PC-3 (cell line): ENCODE data around the gene CMKLR1.

Experiments used
- CTCF ChIP-seq: fragments of 300-600 bp; sonication (generic); conservative IDR thresholded peaks from 2 replicates; pipeline ENCODE4 v1.5.1; 2017; ENCODE audit warnings: antibody characterized with exemption, low read depth, mild to moderate bottlenecking, low read length
- EZH2 ChIP-seq: fragments of 300-600 bp; sonication (generic); IDR thresholded peaks from one replicate; pipeline ENCODE4 v1.6.1; 2017; ENCODE audit warnings: antibody characterized with exemption, mild to moderate bottlenecking, low read length; ENCODE audit not compliant: unreplicated experiment
- EZH2phosphoT487 ChIP-seq: fragments of 300-600 bp; sonication (generic); IDR thresholded peaks from 2 replicates; pipeline ENCODE4 v1.6.1; 2018; ENCODE audit warnings: mild to moderate bottlenecking, antibody characterized with exemption, low read length, borderline replicate concordance

- TF ChIP-seq CTCF: no peak
- TF ChIP-seq EZH2: no peak
- no peak for TF ChIP-seq EZH2phosphoT487
Measured at GRCh38 chr12:108270035-108270848, 68.9 kb downstream of the CMKLR1 start.
